HFFc6 (cell line): Measurements from ENCODE around the gene CACNA1C. TPM values are rescaled to one million over a fixed set of nuclear protein-coding genes. Genes with fewer than 3 reads are reported as not detected.

Experiments used
- DNase-seq: peaks from one replicate; pipeline ENCODE4 v3.0.0-alpha.2; 2018
- H3K27ac Mint-ChIP-seq: 2 replicates; pipeline ENCODE4 v1.8.0; 2020; ENCODE audit warnings: mild to moderate bottlenecking, mixed read lengths
- H3K27me3 Mint-ChIP-seq: 2 replicates; pipeline ENCODE4 v1.8.0; 2021; ENCODE audit warnings: mild to moderate bottlenecking, moderate library complexity, mixed read lengths; ENCODE audit not compliant: insufficient read depth
- H3K36me3 Mint-ChIP-seq: 2 replicates; pipeline ENCODE4 v1.8.0; 2021; ENCODE audit warnings: low read depth, mixed read lengths
- H3K4me1 Mint-ChIP-seq: 2 replicates; pipeline ENCODE4 v1.8.0; 2020; ENCODE audit warnings: low read depth, mixed read lengths
- H3K4me3 Mint-ChIP-seq: 2 replicates; pipeline ENCODE4 v1.8.0; 2020; ENCODE audit warnings: mild to moderate bottlenecking, moderate library complexity, mixed read lengths
- H3K9me3 Mint-ChIP-seq: 2 replicates; pipeline ENCODE4 v1.8.0; 2020; ENCODE audit warnings: mild to moderate bottlenecking, mixed read lengths
- CTCF ChIP-seq: fragments of 200-600 bp; sonication (generic); IDR thresholded peaks from 2 replicates; pipeline ENCODE4 v1.5.0; 2021; ENCODE audit warnings: antibody characterized with exemption, mild to moderate bottlenecking
- total RNA-seq, 6 experiments: library from RNA; stranded (reverse); fragmentation: NEBNext Ultra II Directional; extraction: Animal tissue kit (Norgen Biotek cat#: 25700); gene quantifications; 2 replicates in 1 of 6; 3 replicates in 5 of 6; pipeline ENCODE4 v1.2.3, GENCODE V29; 2021

The CACNA1C gene
- total RNA-seq, 6 experiments from 2014 or later: 6.7 to 11.5 (median 10.6) TPM

DNA sequence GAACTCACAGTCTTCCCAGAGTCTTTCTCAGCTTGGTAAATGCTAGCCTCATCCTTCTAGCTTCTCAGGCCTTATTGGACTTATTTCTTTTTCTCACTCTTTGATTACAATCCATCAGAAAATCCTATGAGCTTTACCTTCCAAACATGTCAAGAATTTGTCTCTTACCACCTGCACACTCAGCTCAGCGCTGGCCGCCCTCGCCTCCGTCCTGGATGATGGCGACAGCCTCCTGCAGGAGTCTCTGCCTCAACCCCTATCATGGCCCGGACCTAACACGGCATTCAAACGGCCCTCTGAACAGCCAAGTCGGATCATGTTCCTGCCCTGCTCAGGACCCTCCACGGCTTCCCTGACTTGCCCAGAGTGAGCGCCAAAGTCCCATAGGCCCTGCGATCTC lies 408.9 kb downstream of the CACNA1C start:
- no peaks in the 10 kb centered on the region for H3K27me3 Mint-ChIP-seq
- no peak for TF ChIP-seq CTCF
- H3K36me3 Mint-ChIP-seq: no peaks in the 10 kb centered on the region
- no peak for DNase-seq
- H3K4me1 Mint-ChIP-seq: no peaks in the 10 kb centered on the region
- H3K9me3 Mint-ChIP-seq: no peaks in the 10 kb centered on the region
- no peak overlapping the region for H3K4me3 Mint-ChIP-seq
- no peak overlapping the region for H3K27ac Mint-ChIP-seq

GRCh38 chr12:2462087-2462486 lies 409.3 kb downstream of the CACNA1C start:
- Mint-ChIP-seq H3K9me3 (no peaks in the 10 kb centered on the region), H3K27ac (no peak overlapping the region), H3K36me3 (no peaks in the 10 kb centered on the region), H3K4me1 (no peaks in the 10 kb centered on the region), H3K4me3 (no peak overlapping the region), H3K27me3 (no peaks in the 10 kb centered on the region)
- TF ChIP-seq CTCF: no peak
- no peak for DNase-seq

- Mint-ChIP-seq H3K9me3 (no peaks in the 10 kb centered on the region), H3K36me3 (no peaks in the 10 kb centered on the region), H3K4me1 (no peaks in the 10 kb centered on the region), H3K27ac (no peak overlapping the region), H3K4me3 (no peak overlapping the region), H3K27me3 (no peaks in the 10 kb centered on the region)
- DNase-seq: no peak
- TF ChIP-seq CTCF: no peak
Measured at GRCh38 chr12:2463719-2464118, 410.9 kb downstream of the CACNA1C start.

DNA sequence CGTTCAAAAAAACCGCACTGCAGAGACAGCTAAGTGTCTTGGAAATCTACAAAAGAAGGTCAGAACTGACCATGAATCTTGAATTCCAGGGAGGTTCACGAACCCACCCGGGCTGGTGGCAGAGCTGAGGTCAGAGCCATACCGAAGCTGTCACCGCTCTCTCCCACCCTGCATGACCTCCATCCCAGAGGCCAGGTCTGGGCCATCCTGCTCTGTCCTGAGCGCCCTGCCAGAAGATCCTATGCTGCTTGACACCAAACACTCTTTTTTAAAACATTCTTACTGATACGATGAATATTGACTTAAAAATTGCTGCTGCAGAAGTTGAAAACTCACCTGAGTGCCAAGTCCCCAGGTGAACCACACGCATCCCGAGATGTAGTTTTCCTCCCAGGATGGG lies 412.9 kb downstream of the CACNA1C start:
- Mint-ChIP-seq H3K4me1 (no peaks in the 10 kb centered on the region), H3K36me3 (no peaks in the 10 kb centered on the region), H3K27me3 (no peaks in the 10 kb centered on the region), H3K9me3 (no peaks in the 10 kb centered on the region), H3K27ac (no peak overlapping the region), H3K4me3 (no peak overlapping the region)
- TF ChIP-seq CTCF: no peak
- DNase-seq: no peak

DNA sequence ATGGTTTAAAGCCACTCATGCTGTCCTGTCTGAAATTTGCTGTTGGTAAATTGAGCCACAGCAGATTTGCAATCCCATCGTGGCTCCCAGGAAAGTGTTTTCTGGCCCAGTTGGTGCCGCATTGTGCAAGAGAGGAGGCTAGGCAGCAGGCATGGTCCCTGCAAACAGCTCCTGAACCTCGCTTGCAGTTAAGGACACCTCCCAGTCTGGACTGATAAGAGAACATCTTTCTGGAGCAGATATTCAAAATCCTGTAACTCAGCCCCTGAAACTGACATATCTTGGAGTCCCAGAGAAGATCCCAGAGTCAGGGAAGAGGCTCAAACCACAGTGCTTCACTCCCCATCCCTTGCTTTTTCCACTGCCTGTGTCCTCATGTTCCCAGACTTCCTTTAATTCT lies 413.4 kb downstream of the CACNA1C start:
- Mint-ChIP-seq H3K9me3 (no peaks in the 10 kb centered on the region), H3K4me3 (no peak overlapping the region), H3K4me1 (no peaks in the 10 kb centered on the region), H3K27ac (no peak overlapping the region), H3K36me3 (no peaks in the 10 kb centered on the region), H3K27me3 (no peaks in the 10 kb centered on the region)
- DNase-seq: no peak
- TF ChIP-seq CTCF: no peak
